SK-N-SH treated with all-trans-retinoic acid at 6 μM for 48 hours (cell line): Measurements from ENCODE around the gene SERPINA3.

Experiments
- ATAC-seq: fragments of 200-7000 bp; cut with Tn5 transposase; 3 replicates; pipeline ENCODE4 v1.9.1; 2020; ENCODE audit warnings: mild to moderate bottlenecking, moderate library complexity
- ARNTL ChIP-seq: fragments of 450-650 bp; formaldehyde crosslinking; IDR thresholded peaks from 2 replicates; pipeline ENCODE4 v1.5.0; 2020; ENCODE audit warnings: low read depth, mild to moderate bottlenecking, moderate library complexity, borderline replicate concordance
- BACH2 ChIP-seq: fragments of 250-450 bp; sonication (Bioruptor Pico); IDR thresholded peaks from 2 replicates; pipeline ENCODE4 v1.9.0; 2021; ENCODE audit warnings: mild to moderate bottlenecking, borderline replicate concordance
- CSDC2 ChIP-seq: fragments of 250-450 bp; sonication (Bioruptor Pico); IDR thresholded peaks from 2 replicates; pipeline ENCODE4 v1.5.0; 2020; ENCODE audit warnings: mild to moderate bottlenecking, moderate library complexity
- ESRRG ChIP-seq: fragments of 250-450 bp; sonication (Bioruptor Pico); IDR thresholded peaks from 2 replicates; pipeline ENCODE4 v1.6.1; 2021; ENCODE audit warnings: mild to moderate bottlenecking
- GLIS3 ChIP-seq: fragments of 250-450 bp; sonication (Bioruptor Pico); IDR thresholded peaks from 2 replicates; pipeline ENCODE4 v1.5.0; 2020; ENCODE audit warnings: mild to moderate bottlenecking, moderate library complexity
- ISL1 ChIP-seq: fragments of 250-450 bp; sonication (Bioruptor Pico); IDR thresholded peaks from 2 replicates; pipeline ENCODE4 v2.1.2; 2022; ENCODE audit warnings: mild to moderate bottlenecking, moderate library complexity
- OSR1 ChIP-seq: fragments of 250-450 bp; sonication (Bioruptor Pico); IDR thresholded peaks from 2 replicates; pipeline ENCODE4 v1.8.0; 2022; ENCODE audit warnings: moderate library complexity, mild to moderate bottlenecking, inconsistent platforms
- PPARA ChIP-seq: fragments of 250-450 bp; sonication (Bioruptor Pico); IDR thresholded peaks from 2 replicates; pipeline ENCODE4 v1.5.0; 2020; ENCODE audit warnings: mild to moderate bottlenecking, borderline replicate concordance
- RARB ChIP-seq: fragments of 250-450 bp; sonication (Bioruptor Pico); IDR thresholded peaks from 2 replicates; pipeline ENCODE4 v1.8.0; 2021; ENCODE audit warnings: mild to moderate bottlenecking, moderate library complexity
- ZC3H10 ChIP-seq: fragments of 250-450 bp; sonication (Bioruptor Pico); IDR thresholded peaks from 2 replicates; pipeline ENCODE4 v1.5.1; 2021; ENCODE audit warnings: mild to moderate bottlenecking, moderate library complexity
- ZFP3 ChIP-seq: fragments of 250-450 bp; sonication (Bioruptor Pico); IDR thresholded peaks from 2 replicates; pipeline ENCODE4 v1.5.0; 2020; ENCODE audit warnings: mild to moderate bottlenecking, moderate library complexity
- ZFP30 ChIP-seq: fragments of 450-650 bp; formaldehyde crosslinking; IDR thresholded peaks from 2 replicates; pipeline ENCODE4 v1.5.0; 2022; ENCODE audit warnings: mild to moderate bottlenecking, moderate library complexity
- ZNF565 ChIP-seq: fragments of 450-650 bp; formaldehyde crosslinking; conservative IDR thresholded peaks from 2 replicates; pipeline ENCODE4 v1.5.0; 2020; ENCODE audit warnings: low read depth, mild to moderate bottlenecking, moderate library complexity
- ZNF70 ChIP-seq: fragments of 450-650 bp; formaldehyde crosslinking; IDR thresholded peaks from 2 replicates; pipeline ENCODE4 v1.5.0; 2020; ENCODE audit warnings: mild to moderate bottlenecking, moderate library complexity
- ZNF8 ChIP-seq: fragments of 450-650 bp; formaldehyde crosslinking; IDR thresholded peaks from 2 replicates; pipeline ENCODE4 v1.5.0; 2020; ENCODE audit warnings: mild to moderate bottlenecking, moderate library complexity
- TF ChIP-seq, protein P1 (sequence below): fragments of 250-450 bp; sonication (Bioruptor Pico); IDR thresholded peaks from 2 replicates; pipeline ENCODE4 v1.8.0; 2021; ENCODE audit warnings: low read depth, mild to moderate bottlenecking, moderate library complexity, borderline replicate concordance
- TF ChIP-seq, protein P2 (sequence below): fragments of 250-450 bp; sonication (Bioruptor Pico); IDR thresholded peaks from 2 replicates; pipeline ENCODE4 v1.5.1; 2021; ENCODE audit warnings: mild to moderate bottlenecking, moderate library complexity
- TF ChIP-seq, protein P3 (sequence below): fragments of 250-450 bp; sonication (Bioruptor Pico); IDR thresholded peaks from 2 replicates; pipeline ENCODE4 v1.5.1; 2020; ENCODE audit warnings: low read depth, mild to moderate bottlenecking, moderate library complexity
- TF ChIP-seq, protein P4 (sequence below): fragments of 250-450 bp; sonication (Bioruptor Pico); IDR thresholded peaks from 2 replicates; pipeline ENCODE4 v1.8.0; 2020; ENCODE audit warnings: mild to moderate bottlenecking, moderate library complexity, borderline replicate concordance
- TF ChIP-seq, protein P5 (sequence below): fragments of 250-450 bp; sonication (Bioruptor Pico); IDR thresholded peaks from 2 replicates; pipeline ENCODE4 v1.5.0; 2020; ENCODE audit warnings: mild to moderate bottlenecking, moderate library complexity

The SERPINA3 gene

DNA sequence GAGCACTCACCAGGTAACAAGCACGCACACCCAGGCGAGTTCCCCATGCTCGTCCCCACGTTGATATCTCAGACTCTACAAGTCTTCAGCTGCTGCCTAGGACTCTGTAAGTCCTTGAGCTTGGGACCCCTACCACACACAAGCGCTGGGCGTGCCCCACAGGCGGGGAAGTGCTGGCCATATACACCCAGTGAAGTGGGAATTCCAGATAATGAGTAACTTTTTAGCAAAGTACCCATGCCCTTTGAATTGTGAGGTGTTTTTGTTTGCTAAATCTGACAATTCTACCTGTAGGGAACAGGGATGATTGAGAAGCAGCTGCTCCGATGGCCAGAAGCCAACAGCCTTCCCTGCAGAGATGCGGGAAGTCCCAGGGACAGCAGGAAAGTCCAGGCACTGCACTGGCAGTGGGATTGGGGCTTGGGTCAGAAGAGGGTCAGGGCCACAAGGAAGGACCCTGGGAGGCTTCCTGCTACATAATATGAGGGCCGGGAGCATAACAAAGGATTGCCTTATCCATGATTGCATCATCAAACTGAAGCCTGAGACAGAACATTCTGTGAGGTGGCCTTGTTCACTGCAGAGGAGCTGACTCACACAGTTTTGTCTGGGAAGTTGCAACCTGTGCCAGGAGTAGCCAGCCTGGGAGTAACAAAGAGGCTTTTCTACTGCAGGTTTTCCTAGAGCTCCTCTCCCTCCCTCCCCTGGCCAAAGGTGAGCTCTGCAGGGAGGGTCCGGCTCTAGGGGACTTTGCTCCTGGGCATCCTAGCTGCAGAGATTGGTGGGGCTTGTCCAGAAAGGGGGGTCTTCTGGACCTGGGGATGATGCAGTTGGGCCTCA, 13.2 kb upstream of the SERPINA3 start:
- no peak for TF ChIP-seq ZC3H10 (CRISPR knock-in tag)
- TF ChIP-seq PPARA (CRISPR knock-in tag): no peak
- TF ChIP-seq ZFP3 (CRISPR knock-in tag): peak; percentile 65

DNA sequence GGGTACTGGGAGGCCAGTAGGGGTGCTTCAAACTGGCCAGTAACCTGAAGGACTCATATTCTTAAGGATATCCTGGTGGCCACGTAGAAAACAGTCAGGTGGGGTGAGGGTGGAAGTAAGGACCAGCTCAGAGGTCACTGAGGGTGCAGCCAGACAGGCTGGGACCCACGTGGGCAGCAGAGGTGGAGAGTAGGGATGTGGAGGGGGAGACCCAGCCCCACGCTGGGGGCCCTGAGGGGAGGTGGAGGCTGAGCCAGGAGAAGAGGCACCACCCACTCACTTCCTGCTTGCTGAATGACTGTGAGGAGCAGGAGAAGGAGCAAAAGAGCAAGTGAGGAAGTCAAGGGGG, 12.6 kb upstream of the SERPINA3 start:
- no peak for ATAC-seq
- TF ChIP-seq CSDC2 (no peak), ZNF70 (CRISPR knock-in tag) (no peak), ARNTL (CRISPR knock-in tag) (no peak), ZNF565 (CRISPR knock-in tag) (no peak), ESRRG (no peak), ZFP30 (CRISPR knock-in tag) (no peak), PPARA (CRISPR knock-in tag) (no peak), ZFP3 (CRISPR knock-in tag) (no peak), RARB (no peak)
- TF ChIP-seq, protein P1, sequence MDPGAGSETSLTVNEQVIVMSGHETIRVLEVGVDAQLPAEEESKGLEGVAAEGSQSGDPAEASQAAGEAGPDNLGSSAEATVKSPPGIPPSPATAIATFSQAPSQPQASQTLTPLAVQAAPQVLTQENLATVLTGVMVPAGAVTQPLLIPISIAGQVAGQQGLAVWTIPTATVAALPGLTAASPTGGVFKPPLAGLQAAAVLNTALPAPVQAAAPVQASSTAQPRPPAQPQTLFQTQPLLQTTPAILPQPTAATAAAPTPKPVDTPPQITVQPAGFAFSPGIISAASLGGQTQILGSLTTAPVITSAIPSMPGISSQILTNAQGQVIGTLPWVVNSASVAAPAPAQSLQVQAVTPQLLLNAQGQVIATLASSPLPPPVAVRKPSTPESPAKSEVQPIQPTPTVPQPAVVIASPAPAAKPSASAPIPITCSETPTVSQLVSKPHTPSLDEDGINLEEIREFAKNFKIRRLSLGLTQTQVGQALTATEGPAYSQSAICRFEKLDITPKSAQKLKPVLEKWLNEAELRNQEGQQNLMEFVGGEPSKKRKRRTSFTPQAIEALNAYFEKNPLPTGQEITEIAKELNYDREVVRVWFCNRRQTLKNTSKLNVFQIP: no peak
- TF ChIP-seq, protein P2, sequence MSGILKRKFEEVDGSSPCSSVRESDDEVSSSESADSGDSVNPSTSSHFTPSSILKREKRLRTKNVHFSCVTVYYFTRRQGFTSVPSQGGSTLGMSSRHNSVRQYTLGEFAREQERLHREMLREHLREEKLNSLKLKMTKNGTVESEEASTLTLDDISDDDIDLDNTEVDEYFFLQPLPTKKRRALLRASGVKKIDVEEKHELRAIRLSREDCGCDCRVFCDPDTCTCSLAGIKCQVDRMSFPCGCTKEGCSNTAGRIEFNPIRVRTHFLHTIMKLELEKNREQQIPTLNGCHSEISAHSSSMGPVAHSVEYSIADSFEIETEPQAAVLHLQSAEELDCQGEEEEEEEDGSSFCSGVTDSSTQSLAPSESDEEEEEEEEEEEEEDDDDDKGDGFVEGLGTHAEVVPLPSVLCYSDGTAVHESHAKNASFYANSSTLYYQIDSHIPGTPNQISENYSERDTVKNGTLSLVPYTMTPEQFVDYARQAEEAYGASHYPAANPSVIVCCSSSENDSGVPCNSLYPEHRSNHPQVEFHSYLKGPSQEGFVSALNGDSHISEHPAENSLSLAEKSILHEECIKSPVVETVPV (CRISPR knock-in tag): no peak
- TF ChIP-seq, protein P3, sequence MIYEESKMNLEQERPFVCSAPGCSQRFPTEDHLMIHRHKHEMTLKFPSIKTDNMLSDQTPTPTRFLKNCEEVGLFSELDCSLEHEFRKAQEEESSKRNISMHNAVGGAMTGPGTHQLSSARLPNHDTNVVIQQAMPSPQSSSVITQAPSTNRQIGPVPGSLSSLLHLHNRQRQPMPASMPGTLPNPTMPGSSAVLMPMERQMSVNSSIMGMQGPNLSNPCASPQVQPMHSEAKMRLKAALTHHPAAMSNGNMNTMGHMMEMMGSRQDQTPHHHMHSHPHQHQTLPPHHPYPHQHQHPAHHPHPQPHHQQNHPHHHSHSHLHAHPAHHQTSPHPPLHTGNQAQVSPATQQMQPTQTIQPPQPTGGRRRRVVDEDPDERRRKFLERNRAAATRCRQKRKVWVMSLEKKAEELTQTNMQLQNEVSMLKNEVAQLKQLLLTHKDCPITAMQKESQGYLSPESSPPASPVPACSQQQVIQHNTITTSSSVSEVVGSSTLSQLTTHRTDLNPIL (CRISPR knock-in tag): no peak
- TF ChIP-seq, all 23 proteins: peak for 0

More for the DNA sequence above, 13.2 kb upstream of the SERPINA3 start:
- peak; percentile 76 for ATAC-seq

DNA sequence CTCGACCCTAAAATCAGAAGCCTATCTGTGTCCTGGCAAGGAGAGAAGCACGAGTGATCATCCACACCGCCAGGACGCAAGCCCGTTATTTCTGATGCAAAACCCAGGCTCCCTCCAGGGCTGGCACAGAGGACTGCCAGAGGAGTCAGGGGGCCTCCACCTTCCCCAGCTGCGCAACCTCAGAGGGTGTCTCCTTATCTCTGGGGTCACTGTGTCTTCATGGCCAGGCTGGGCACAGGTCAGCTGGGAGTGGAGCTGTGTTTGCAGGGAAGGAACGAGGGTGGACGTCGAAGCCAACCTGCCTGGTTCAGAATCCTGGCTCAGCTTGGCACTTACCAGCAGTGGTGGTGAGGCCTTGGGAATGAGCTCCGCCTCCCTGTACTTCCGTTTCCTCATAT, 12.0 kb upstream of the SERPINA3 start:
- TF ChIP-seq ZNF8 (CRISPR knock-in tag) (no peak), ARNTL (CRISPR knock-in tag) (no peak), OSR1 (no peak), GLIS3 (CRISPR knock-in tag) (no peak), RARB (no peak), BACH2 (CRISPR knock-in tag) (no peak), PPARA (CRISPR knock-in tag) (no peak), ZFP30 (CRISPR knock-in tag) (no peak), ISL1 (no peak), ZFP3 (CRISPR knock-in tag) (no peak)
- TF ChIP-seq, protein P4, sequence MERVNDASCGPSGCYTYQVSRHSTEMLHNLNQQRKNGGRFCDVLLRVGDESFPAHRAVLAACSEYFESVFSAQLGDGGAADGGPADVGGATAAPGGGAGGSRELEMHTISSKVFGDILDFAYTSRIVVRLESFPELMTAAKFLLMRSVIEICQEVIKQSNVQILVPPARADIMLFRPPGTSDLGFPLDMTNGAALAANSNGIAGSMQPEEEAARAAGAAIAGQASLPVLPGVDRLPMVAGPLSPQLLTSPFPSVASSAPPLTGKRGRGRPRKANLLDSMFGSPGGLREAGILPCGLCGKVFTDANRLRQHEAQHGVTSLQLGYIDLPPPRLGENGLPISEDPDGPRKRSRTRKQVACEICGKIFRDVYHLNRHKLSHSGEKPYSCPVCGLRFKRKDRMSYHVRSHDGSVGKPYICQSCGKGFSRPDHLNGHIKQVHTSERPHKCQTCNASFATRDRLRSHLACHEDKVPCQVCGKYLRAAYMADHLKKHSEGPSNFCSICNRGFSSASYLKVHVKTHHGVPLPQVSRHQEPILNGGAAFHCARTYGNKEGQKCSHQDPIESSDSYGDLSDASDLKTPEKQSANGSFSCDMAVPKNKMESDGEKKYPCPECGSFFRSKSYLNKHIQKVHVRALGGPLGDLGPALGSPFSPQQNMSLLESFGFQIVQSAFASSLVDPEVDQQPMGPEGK (CRISPR knock-in tag): no peak
- TF ChIP-seq, protein P5, sequence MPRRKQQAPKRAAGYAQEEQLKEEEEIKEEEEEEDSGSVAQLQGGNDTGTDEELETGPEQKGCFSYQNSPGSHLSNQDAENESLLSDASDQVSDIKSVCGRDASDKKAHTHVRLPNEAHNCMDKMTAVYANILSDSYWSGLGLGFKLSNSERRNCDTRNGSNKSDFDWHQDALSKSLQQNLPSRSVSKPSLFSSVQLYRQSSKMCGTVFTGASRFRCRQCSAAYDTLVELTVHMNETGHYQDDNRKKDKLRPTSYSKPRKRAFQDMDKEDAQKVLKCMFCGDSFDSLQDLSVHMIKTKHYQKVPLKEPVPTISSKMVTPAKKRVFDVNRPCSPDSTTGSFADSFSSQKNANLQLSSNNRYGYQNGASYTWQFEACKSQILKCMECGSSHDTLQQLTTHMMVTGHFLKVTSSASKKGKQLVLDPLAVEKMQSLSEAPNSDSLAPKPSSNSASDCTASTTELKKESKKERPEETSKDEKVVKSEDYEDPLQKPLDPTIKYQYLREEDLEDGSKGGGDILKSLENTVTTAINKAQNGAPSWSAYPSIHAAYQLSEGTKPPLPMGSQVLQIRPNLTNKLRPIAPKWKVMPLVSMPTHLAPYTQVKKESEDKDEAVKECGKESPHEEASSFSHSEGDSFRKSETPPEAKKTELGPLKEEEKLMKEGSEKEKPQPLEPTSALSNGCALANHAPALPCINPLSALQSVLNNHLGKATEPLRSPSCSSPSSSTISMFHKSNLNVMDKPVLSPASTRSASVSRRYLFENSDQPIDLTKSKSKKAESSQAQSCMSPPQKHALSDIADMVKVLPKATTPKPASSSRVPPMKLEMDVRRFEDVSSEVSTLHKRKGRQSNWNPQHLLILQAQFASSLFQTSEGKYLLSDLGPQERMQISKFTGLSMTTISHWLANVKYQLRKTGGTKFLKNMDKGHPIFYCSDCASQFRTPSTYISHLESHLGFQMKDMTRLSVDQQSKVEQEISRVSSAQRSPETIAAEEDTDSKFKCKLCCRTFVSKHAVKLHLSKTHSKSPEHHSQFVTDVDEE (CRISPR knock-in tag): no peak

More for the DNA sequence above, 12.0 kb upstream of the SERPINA3 start:
- ATAC-seq: no peak
